Measurements from ENCODE around the gene ZMYM3. TPM values are rescaled to one million over a fixed set of nuclear protein-coding genes. Genes with fewer than 3 reads are reported as not detected.
"Not testable (repeated sequence)": the region's sequence is repeated elsewhere in the genome, so short reads cannot be mapped to it uniquely, and the experiment has no call there.

The ZMYM3 gene
- total RNA-seq, 1 donor from 2014 or later: 78.1 TPM

- no peaks in the 10 kb centered on the region for H3K36me3 Mint-ChIP-seq (ENCODE audit: low read depth, unreplicated experiment)
- H3K4me3 Mint-ChIP-seq (ENCODE audit: unreplicated experiment): peak within 1 kb of the TSS; percentile 97
- H3K27me3 Mint-ChIP-seq (ENCODE audit: unreplicated experiment): peaks cover 5% of the 10 kb centered on the region
- no peaks in the 10 kb centered on the region for H3K4me1 Mint-ChIP-seq (ENCODE audit: unreplicated experiment)
- no peaks in the 10 kb centered on the region for H3K9me3 Mint-ChIP-seq (ENCODE audit: unreplicated experiment)
- peak within 1 kb of the TSS; percentile 98 for H3K27ac Mint-ChIP-seq (ENCODE audit: unreplicated experiment)
- TF ChIP-seq, protein P1, sequence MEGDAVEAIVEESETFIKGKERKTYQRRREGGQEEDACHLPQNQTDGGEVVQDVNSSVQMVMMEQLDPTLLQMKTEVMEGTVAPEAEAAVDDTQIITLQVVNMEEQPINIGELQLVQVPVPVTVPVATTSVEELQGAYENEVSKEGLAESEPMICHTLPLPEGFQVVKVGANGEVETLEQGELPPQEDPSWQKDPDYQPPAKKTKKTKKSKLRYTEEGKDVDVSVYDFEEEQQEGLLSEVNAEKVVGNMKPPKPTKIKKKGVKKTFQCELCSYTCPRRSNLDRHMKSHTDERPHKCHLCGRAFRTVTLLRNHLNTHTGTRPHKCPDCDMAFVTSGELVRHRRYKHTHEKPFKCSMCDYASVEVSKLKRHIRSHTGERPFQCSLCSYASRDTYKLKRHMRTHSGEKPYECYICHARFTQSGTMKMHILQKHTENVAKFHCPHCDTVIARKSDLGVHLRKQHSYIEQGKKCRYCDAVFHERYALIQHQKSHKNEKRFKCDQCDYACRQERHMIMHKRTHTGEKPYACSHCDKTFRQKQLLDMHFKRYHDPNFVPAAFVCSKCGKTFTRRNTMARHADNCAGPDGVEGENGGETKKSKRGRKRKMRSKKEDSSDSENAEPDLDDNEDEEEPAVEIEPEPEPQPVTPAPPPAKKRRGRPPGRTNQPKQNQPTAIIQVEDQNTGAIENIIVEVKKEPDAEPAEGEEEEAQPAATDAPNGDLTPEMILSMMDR (IDR thresholded peaks at IDR 0.05; ENCODE audit: unreplicated experiment): no peak
- DNase-seq (ENCODE audit: low spot score): peak; percentile 79
These were observed 29.6 kb upstream of the ZMYM3 start, which contains the start of gene NONO for GRCh38 chrX:71283403-71284143. NONO (plus strand) TSS chrX:71283635; CDS start chrX:71290638, 7,003 bp downstream.

GRCh38 chrX:71282514-71283402, 28.8 kb upstream of the ZMYM3 start:
- Mint-ChIP-seq H3K4me3 (ENCODE audit: unreplicated experiment) (peak overlapping the region; percentile 83), H3K4me1 (ENCODE audit: unreplicated experiment) (no peaks in the 10 kb centered on the region), H3K36me3 (ENCODE audit: low read depth, unreplicated experiment) (no peaks in the 10 kb centered on the region), H3K9me3 (ENCODE audit: unreplicated experiment) (no peaks in the 10 kb centered on the region), H3K27me3 (ENCODE audit: unreplicated experiment) (peaks cover 5% of the 10 kb centered on the region), H3K27ac (ENCODE audit: unreplicated experiment) (peak overlapping the region; percentile 98)
- TF ChIP-seq, protein P1 (IDR thresholded peaks at IDR 0.05; ENCODE audit: unreplicated experiment): no peak
- DNase-seq (ENCODE audit: low spot score): peak; percentile 4

- H3K4me3 Mint-ChIP-seq (ENCODE audit: unreplicated experiment); H3K4me1 Mint-ChIP-seq (ENCODE audit: unreplicated experiment); H3K36me3 Mint-ChIP-seq (ENCODE audit: low read depth, unreplicated experiment); H3K27me3 Mint-ChIP-seq (ENCODE audit: unreplicated experiment); H3K27ac Mint-ChIP-seq (ENCODE audit: unreplicated experiment); H3K9me3 Mint-ChIP-seq (ENCODE audit: unreplicated experiment); DNase-seq (ENCODE audit: low spot score): not testable (repeated sequence)
These were observed 27.4 kb upstream of the ZMYM3 start for GRCh38 chrX:71281300-71281699.

DNA sequence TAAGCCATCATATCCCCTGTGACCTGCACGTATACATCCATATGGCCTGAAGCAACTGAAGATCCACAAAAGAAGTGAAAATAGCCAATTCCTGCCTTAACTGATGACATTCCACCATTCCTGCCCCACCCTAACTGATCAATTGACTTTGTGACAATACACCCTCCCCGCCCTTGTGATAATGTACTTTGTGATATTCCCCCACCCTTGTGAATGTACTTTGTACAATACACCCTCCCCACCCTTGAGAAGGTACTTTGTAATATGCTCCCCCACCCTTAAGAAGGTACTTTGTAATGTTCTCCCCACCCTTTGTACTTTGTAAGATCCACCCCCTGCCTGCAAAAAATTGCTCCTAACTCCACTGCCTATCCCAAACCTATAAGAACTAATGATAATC, 18.4 kb upstream of the ZMYM3 start:
- not testable (repeated sequence) for H3K27me3 Mint-ChIP-seq (ENCODE audit: unreplicated experiment); H3K4me1 Mint-ChIP-seq (ENCODE audit: unreplicated experiment); H3K4me3 Mint-ChIP-seq (ENCODE audit: unreplicated experiment); H3K27ac Mint-ChIP-seq (ENCODE audit: unreplicated experiment); H3K36me3 Mint-ChIP-seq (ENCODE audit: low read depth, unreplicated experiment); DNase-seq (ENCODE audit: low spot score); H3K9me3 Mint-ChIP-seq (ENCODE audit: unreplicated experiment)

DNA sequence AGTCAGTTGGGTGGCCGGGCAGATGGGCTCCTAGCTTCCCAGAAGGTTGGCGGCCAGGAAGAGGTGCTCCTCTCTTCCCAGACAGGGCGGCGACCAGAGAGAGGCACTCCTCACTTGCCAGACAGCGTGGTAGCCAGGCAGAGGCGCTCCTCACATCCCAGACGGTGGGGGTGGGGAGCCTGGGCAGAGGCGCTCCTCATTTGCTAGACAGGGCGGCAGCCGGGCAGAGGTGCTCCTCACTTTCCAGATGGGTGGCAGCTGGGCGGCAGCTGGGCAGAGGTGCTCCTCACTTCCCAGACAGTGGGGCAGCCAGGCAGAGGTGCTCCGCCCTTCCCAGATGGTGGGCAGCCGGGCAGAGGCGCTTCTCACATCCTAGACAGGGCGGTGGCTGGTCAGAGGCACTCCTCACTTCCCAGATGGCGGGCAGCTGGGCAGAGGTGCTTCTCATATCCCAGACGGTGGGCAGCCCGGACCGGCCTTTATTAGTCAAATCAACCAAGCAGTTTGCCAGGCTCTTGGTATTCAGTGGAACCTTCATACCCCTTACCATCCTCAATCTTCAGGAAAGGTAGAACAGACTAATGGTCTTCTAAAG, 16.0 kb upstream of the ZMYM3 start:
- TF ChIP-seq, protein P1 (IDR thresholded peaks at IDR 0.05; ENCODE audit: unreplicated experiment): no peak
- no peaks in the 10 kb centered on the region for H3K9me3 Mint-ChIP-seq (ENCODE audit: unreplicated experiment)
- H3K27ac Mint-ChIP-seq (ENCODE audit: unreplicated experiment): no peak overlapping the region
- H3K36me3 Mint-ChIP-seq (ENCODE audit: low read depth, unreplicated experiment): peaks cover 7% of the 10 kb centered on the region
- H3K4me1 Mint-ChIP-seq (ENCODE audit: unreplicated experiment): no peaks in the 10 kb centered on the region
- no peak for DNase-seq (ENCODE audit: low spot score)
- peaks cover 1% of the 10 kb centered on the region for H3K27me3 Mint-ChIP-seq (ENCODE audit: unreplicated experiment)
- no peak overlapping the region for H3K4me3 Mint-ChIP-seq (ENCODE audit: unreplicated experiment)

GRCh38 chrX:71268624-71269023, 14.7 kb upstream of the ZMYM3 start:
- H3K4me1 Mint-ChIP-seq (ENCODE audit: unreplicated experiment); H3K4me3 Mint-ChIP-seq (ENCODE audit: unreplicated experiment); H3K27ac Mint-ChIP-seq (ENCODE audit: unreplicated experiment); H3K36me3 Mint-ChIP-seq (ENCODE audit: low read depth, unreplicated experiment); H3K27me3 Mint-ChIP-seq (ENCODE audit: unreplicated experiment); DNase-seq (ENCODE audit: low spot score); H3K9me3 Mint-ChIP-seq (ENCODE audit: unreplicated experiment): not testable (repeated sequence)
